HG02588 (cell line): Measurements from ENCODE around the gene TTC9C.
"Not testable (repeated sequence)": the region's sequence is repeated elsewhere in the genome, so short reads cannot be mapped to it uniquely, and the experiment has no call there.

Experiments
- ATAC-seq: cut with Tn5 transposase; IDR thresholded peaks from one replicate; pipeline ENCODE4 v1.9.1; 2021; ENCODE audit warnings: mild to moderate bottlenecking, moderate library complexity; ENCODE audit not compliant: unreplicated experiment

The TTC9C gene

DNA sequence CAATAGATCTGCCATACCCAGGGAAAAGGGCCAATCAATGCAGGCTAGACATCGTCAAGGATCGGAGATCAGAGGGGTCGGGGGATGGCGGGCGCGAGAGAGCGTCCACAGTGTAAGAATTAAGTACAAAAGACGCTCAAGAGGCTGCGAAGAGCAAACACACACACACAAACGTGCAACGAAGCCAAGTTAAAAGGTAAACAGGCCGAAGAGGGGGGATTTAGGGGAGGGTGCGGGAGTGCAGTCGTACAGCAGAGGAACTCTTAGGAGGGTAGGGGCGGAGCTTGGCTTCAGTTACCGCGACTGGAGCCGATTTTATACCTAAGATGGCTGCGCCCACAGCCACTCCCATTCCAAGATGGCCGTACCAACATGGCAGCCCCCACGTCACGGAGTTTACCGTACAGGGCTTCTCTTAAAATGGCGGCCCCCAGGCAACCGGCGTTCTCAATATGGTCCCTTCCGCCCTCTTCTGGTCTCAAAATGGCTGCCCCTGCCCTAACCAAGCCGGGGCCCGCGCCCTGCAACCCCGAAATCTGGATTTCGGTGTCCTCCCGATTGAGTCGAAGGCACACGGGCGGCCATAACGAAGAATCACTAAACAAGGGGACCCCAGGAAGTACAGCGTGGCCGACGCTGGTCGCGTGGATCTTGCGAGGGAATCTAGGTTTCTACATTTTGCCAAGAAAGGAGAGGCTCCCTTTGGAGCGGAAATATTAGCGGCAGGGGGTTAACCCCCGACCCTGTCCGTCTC lies 18.9 kb upstream of the TTC9C start:
- peak; percentile 64 for ATAC-seq

DNA sequence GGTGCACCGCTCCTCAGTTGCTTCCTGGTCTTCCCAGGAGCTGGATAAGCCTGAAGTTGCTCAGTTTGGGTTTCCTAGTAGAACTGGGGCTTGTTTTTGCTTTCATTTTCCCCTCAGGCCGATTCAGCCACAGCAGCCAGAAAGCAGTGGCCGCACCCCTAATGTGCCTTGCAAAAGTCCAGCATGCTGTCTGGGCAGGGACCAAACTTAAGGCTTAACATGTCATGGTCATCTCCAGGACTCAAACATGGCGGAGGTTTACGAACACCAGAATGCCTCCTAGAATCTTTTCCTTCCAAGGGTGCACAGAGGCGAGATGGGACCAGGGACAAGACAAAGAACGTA lies 18.3 kb upstream of the TTC9C start:
- no peak for ATAC-seq

DNA sequence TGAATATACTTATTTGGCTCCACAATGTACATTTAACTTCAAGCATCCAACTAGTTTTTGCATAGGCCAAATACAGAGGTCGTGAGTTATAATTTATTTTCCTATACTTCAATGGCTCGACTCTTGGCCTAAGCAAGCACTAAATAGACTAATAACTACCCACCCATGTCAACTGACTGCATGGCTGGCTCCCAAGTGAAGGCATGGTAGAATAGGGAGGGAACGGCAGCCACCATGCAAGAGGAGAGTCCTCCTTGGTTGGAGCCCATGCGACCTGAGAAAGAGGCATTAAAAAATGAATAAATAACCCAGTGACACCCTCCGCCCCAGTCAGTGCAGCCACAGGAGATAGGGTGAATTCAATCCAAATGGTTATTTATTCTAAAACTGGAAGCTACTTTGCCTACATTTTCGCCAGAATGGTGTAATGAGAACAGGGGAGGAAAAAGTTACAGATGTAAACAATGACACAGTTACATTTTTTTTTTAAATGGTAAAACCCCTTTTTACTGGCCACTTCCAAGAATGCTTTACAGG lies 15.9 kb upstream of the TTC9C start:
- no peak for ATAC-seq

DNA sequence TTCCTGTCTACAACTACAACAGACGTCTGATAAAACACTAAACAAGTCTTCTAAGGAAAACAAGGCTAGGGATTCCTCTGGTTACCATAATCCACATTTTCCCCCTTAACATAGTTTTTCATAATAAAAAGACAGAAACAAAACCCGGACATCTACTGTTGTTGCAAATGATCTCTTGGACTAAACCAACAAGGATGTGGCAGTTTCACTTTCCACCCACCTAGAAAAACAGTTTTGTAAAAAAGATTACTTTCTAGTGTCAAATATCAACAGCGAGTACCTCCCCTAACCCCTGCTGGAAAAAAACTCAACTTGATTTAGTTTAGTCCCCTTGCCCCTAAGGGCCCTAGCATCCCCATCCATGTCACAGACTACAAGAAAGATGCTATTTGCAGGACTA lies 15.4 kb upstream of the TTC9C start:
- ATAC-seq: no peak

DNA sequence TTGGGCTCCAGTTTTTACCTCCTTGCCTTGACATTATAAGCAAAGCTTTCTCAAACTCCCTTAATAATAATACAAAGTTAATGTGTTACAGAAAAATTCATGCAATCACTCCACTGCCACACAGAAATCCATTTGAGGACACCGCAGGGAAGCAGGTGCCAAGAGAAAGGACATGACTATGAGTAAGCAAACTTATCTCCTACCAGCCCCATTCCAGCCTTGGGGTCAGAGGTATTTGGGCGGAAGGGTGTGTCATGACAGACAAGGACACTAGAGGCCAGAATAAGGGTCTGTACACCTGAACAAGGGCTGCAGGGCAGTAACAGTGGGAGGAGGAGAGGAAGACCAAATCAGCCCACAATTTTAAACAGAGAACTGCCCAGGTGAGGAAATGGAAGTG lies 14.9 kb upstream of the TTC9C start:
- no peak for ATAC-seq

DNA sequence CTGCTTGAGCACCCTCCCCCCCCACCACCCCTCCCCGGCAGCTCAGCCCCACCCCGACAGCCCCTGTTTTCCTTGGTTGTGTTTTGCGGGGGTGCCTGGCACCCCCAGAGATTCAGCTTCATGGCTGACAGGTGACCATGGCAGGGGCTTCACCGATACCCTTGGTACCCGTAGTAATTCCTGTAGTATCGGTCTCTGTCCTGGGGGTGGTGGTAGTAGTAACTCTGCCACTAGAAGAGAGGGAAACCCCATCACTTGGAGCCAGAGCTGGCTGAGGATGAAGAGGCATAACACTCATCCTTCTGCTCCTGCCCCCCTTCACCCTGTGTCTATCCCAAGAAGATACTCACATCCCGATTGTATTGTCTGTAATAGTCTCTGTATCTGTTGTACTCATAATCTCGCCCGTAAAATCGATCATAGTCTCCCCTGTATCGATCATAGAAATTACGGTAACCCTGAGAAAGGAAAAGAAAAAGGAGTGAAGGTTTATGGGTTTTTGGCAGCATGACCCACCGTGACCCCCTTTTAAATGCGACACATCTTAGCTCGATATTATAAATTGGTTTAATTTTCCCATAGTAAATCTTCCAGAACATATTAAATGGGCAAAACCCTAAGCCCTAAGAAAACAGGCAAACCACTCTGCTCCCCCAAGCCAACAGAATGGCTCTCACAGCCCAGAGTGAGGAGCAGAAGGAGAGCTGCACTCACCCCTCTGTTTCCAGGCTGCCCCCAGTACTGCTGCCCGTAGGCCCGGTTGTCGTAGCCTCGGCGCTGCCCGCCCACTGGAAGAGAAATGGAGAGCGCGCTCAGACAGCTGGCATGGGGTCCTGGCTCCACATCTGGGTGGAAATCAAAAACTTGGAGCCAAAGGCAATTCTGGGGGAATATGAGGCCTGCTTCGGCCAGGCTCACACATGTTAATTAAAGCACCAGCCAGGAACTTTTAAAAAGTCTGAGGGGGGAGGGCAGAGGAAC lies 12.8 kb upstream of the TTC9C start:
- ATAC-seq: no peak

DNA sequence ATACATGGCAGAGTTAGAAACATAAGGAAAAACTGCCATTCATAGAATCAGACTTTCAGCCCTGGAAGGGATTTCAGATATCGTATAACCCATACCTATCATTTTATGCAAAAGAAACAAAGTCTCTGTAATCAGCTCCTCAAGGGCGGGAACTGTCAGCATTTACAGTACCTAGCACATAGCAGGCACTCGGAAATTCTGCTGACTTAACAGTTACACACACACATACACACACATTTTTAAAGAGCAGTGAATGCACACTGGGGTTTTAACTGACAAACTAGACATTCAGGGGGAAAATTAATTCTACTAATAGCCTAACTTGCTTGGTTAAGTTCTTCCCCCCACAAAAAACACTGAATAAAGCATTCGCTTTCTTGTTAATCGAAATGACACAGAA lies 12.1 kb upstream of the TTC9C start:
- ATAC-seq: no peak

DNA sequence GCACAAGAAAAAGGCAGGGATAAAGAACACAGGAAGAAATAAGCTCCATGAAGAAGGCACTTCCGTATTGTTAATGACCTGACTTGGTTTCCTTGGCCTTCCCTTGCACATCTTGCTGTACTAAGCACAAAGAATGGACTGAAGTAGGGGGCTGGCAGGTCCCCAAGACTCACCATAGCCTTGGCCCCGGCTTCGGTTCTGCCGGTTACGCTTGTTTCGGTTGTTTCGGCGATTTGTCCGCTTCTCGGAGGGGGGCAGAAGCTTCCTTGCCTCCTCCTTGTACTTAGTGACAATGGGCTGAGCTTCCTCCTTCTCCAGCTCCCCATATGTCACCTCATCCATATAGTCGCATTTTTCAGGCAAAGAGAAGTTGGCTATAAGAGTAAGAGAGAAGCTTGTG lies 11.5 kb upstream of the TTC9C start:
- no peak for ATAC-seq

DNA sequence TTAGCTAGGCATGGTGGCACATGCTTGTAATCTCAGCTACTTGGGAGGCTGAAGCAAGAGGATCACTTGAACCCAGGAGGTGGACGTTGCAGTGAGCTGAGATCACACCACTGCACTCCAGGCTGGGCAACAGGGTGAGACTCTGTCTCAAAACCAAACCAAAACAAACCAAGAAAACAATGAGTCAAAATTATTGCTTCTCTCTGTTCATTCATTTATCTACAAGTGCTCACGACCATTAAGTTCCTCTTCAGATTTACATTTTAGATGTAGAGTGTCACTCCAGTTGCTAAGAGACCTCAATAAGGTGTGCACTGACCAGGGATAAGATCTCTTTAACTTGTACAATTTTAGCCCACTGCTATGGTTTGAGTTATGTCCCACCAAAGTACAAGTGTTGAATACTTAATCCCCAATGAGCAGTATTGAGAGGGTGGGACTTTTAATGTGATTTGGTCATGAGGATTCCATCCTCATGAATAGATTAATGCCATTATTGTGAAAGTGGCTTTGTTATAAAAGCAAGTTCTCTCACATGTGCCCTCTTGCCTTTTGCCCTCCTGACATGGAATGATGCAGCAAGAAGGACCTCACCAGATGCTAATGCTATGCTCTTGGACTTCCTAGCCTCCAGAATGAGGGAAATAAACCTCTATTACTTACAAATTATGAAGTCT lies 8.8 kb upstream of the TTC9C start:
- ATAC-seq: no peak

DNA sequence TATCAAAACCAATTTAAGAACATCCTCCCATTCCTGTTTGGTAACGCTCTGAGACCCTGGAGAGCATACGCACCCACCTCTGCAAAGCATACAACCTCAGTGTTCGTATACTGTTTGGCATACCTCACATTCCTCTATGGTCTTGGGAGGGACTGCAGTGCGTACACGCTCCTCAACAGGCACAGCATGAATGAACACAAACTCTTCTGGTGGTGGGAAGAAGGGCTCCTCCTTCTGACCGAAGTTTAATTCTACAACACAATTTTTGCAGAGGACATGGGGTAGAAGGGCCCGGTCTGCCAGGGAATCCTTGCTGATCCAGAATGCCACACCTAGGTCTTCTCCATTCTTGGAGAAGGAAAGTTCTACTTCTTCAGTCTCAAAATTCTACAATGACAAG lies 6.3 kb upstream of the TTC9C start:
- ATAC-seq: no peak

DNA sequence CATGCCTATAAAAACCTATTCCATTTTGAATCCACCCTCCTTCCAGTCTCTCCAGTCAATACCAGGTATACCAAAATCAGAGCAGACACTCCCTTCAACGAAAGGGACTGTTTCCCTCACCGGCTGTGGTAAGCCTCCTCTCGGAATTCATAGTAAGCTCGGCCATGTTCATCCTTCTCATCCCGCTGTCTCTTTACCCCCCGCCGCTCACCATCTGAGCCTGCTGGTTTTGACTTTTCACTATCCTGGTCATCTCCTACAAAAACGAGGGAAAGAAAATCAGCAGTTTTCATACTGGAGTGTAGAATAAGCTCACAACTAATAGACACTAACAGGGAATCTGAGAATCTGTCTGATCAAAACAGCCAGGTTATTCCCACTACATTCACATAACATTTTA lies 4.1 kb upstream of the TTC9C start:
- ATAC-seq: no peak

DNA sequence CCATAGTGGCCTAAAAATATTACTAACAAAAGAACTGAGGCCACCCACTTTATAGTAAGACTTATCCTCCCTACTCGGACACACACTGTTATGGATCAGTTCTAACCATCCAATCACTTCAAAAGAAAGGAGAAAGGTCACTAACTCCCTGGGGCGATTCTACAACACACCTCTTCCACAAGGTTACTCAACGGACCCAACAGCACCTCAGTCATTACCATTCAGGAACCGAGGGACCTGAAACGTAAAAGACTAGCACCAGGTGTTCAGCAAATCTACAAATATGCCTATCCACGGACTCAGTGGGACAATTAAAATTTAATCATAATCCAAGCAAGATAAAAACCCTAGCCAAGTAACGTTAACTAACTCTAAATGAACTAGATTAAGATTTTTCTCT lies 2.6 kb upstream of the TTC9C start:
- ATAC-seq: no peak

DNA sequence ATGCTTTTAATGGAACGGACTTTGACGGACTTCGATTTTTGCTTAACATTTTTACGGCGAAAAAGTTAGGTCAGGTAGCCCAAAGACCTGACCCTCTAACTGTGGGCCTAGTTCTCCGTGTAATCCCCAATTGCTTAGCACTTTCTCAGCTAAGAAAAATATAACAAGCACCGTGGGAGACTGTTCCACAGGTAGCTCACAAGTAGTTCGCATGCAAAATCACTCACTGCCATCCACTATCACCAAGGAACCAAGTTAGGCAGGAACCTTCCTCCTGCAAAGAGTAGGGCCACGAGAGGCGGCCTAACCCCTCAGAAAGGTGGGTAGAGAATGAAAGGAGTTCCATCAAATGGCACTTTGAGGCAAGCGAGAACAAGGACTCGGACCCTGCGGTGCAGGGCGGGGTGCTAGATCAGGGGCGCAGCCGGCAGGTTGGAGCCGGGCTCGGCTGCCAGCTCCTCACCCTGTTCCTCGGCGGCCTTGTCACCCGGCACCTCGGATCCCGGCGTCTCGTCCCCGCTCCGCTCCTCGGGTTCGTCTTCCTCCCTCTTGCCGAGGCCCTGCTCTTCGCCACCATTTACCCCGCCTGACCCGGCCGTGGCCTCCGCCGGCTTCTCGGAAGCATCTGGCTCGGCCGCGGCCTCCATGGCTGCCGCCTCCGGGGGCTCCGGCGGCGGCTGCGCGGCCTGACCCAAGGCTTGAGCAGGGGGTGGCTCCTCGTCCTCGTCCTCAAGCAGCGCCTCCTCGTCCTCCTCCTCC lies 2.0 kb upstream of the TTC9C start:
- ATAC-seq: peak; percentile 5

DNA sequence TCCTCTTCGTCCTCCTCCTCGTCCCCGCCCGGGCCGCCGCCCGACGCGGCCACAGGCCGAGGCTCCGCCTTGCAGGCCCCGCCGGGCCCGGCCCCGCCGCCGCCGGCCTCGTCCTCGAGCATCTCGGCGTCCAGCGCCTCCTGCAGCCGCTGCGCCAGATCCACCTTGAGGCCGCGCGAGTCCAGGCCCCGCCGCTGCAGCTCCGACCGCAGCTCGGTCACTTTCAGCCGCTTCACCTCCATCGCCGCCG lies 1.4 kb upstream of the TTC9C start:
- ATAC-seq: no peak

DNA sequence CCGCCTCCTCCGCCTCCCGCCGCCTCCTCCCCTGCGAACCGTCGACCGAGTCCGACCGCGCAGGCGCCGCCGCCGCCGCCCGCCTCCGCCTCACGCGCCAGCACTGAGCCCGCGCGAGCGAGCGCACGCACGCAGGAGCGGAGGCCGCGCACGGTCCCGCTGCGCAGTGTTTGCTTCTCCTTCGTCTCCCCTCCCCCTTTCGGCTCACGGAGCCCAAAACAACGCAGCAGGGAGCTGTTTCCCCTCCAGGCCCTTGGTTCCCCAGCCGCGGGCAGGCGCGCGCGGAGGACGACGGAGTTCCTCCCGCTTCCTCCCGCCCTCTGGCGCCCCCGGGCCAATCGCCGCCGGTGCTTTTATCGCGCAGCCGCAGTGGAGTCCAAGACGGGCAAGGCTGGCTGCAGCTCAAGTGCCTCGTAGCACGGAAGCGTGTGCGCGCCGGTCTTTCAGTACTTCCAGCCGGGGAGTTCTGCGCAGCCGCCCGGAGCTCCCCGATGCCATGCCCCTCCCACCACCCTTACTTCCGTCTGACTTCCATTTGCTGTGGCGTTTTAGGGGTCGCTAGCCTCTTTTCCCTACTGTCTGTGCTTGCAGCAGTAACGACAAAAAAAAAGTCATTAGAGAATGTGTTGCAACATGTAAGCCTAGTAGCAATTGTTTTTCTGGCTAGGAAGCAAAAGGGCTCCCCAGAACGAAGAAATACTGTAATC lies 968 bp upstream of the TTC9C start, which contains the start of gene HNRNPUL2:
HNRNPUL2 (minus strand) TSS at position 293 of the 707 bp plus-strand sequence. CDS start 301 bp downstream, outside the sequence.
- peak; percentile 69 for ATAC-seq

DNA sequence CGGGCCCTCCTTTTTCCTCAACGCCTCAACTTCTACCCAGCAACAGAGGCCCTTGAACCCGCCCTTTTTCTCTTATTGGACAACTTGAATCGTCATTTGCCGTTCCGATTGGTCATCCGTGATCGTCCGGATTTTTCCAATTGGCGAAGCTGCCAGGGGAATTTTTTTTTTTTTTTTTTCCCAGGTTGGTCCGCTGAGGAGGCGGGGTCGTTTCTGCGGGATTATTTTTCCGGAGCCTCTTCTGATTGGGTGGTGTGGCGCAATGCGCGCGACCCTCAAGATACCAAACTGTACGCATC lies 465 bp upstream of the TTC9C start:
- ATAC-seq: peak; percentile 50

DNA sequence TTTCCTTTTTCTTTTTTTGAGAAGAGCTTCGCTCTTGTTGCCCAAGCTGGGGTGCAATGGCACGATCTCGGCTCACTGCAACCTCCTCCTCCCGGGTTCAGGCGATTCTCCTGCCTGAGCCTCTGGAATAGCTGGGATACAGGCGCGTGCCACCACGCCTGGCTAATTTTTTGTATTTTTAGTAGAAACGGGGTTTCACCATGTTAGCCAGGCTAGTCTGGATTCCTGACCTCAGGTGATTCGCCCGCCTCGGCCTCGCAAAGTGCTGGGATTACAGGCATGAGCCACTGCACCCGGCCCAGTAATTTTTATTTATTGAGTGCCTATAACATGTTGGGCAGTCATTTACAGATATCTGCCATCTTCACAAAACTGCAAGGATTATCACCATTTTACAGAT lies 1.8 kb downstream of the TTC9C start:
- ATAC-seq: not testable (repeated sequence)

DNA sequence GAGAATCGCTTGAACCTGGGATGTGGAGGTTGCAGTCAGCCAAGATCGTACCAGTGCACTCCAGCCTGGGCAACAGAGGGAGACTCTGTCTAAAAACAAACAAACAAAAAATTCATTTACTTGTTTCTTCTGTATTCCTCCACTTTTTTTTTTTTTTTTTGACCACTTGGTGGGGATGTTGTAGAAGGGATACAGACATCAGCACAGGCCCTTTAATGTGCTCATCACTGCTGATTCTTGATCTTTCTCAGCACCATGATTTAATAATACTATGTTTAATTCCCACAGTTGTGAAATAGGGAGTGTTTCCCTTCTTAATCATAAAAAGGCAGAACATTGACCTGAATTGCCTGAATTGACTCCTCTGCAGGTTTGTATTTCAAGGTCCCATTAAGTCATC lies 4.5 kb downstream of the TTC9C start:
- no peak for ATAC-seq

DNA sequence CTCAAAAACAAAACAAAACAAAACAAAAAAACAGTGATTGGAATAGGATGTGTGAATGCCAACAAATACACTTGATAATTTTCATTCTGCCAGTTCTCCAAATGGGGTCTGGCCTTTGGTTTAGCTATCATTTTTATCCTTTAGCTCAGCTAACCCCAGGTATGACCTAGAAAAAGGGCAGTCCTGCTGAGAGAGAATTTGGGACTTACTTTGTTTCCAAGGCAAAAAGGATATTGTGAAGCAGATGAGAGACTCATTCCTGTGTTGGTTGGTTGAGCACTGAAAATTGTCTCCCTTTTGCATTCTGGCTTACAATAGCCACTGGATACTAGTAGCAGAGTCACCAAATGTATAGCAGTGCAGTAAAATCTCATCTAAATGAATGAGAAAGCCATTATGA lies 8.9 kb downstream of the TTC9C start:
- no peak for ATAC-seq

DNA sequence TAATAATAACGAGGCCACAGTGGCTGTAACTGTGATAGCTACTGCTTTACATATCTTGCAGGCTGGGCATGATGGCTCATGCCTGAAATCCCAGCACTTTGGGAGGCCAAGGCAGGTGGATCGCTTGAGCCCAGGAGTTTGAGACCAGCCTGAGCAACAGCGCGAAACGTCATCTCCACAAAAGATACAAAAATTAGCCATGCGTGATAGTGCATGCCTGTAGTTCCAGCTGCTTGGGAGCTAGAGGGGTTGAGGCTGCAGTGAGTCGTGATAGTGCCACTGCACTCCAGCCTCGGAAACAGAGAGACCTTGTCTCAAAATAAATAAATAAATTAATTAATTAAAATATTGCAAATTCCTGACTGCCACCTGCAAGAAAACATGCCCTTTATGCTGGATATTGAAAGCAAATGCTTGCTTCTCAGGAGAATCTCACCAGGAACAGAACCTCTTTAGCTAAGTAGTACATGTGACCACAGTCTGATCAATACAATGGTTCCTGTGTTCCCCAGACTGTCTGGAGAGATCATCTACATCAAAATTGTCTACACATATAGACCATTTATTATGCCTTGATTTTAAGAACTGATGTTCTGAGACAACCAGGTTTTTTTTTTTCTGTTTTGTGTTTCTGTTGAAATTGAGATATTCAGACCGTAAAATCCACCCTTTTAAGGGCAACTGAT lies 19.3 kb downstream of the TTC9C start:
- ATAC-seq: no peak
